CD4-positive, alpha-beta T cell treated with Interleukin-17A for 1 hour (primary cell): ENCODE data around the gene CNOT10.
"Not testable (repeated sequence)": the region's sequence is repeated elsewhere in the genome, so short reads cannot be mapped to it uniquely, and the experiment has no call there.

Source experiments
- DNase-seq: peaks from one replicate; pipeline ENCODE4 v3.0.0-alpha.2; 2020

The CNOT10 gene, protein sequence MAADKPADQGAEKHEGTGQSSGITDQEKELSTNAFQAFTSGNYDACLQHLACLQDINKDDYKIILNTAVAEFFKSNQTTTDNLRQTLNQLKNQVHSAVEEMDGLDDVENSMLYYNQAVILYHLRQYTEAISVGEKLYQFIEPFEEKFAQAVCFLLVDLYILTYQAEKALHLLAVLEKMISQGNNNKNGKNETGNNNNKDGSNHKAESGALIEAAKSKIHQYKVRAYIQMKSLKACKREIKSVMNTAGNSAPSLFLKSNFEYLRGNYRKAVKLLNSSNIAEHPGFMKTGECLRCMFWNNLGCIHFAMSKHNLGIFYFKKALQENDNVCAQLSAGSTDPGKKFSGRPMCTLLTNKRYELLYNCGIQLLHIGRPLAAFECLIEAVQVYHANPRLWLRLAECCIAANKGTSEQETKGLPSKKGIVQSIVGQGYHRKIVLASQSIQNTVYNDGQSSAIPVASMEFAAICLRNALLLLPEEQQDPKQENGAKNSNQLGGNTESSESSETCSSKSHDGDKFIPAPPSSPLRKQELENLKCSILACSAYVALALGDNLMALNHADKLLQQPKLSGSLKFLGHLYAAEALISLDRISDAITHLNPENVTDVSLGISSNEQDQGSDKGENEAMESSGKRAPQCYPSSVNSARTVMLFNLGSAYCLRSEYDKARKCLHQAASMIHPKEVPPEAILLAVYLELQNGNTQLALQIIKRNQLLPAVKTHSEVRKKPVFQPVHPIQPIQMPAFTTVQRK

DNA sequence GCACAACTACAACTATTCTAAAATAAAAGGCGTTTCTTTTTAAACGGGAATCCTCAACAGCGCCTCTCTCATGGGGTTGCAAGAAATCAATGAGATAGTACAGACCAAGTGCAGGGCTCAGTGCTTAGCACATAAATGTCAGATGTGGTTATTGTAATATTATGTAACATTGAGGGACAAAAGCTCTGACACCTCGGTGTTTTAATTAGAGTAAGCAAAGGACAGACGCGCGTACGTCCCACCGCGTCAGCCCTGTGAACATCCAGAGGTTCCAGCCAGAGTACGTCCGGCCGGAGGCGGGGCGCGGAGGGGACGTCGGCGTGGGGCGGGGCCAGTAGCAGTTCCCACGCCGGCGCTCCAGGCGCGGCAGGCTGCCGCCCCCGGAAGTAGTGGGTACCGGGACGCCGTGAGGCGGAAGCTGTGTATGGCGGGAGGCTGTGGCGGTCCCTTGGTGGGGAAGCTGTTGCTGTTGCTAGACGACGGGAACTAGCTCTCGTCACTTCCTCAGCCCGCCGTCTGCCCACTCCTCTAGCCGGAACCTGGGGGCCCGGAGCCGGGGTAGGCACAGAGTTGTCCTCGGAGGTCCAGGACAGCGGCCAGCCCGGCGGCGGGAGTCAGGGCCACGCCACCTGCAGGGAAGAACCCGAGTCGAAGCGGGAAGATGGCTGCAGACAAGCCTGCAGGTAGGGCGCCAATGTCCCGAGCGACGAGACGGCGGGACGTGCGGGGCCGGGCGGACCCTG, at the start of gene CNOT10:
TSS of gene CNOT10 (plus strand) at position 389 of the 743 bp plus-strand sequence. CDS start at position 662, 273 bp downstream.
- peak; percentile 97 for DNase-seq

DNA sequence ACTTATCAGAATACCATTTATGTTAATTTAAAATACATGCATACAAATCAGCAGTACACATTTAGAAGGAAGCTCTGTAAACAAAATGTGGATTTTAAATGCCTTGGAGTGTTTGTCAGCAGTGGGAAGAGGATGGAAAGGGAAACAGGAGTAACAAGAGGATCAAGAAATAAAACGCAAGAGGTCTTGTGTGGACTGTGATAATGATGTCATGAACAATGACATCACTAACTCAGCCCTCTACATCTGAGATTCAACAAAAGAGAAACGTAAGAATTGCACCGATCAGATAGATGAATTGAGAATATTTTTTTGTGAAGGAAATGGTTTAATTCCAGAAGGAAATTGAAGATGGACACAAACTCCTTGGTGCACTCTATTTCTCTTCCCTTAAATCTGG, 44.0 kb upstream of the CNOT10 start:
- no peak for DNase-seq

DNA sequence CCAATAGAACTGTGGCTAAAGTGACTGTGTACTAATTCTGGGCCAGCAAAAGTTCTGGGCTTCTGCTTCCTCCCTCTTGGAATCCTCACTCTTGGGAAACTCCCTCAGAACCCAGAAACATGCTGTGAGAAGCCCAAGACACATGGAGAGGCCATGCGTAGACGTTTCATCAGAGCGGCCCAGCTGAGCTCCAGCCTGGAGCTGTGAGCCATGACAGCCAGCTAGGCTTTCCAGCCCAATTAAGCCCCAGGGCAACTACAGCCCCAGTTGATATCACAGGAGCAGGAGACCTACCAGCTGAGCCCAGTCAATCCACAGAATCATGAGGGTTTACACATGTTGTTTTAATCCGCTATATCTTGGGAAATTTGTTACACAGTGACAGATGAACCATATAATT, 43.6 kb upstream of the CNOT10 start:
- DNase-seq, result no peak

DNA sequence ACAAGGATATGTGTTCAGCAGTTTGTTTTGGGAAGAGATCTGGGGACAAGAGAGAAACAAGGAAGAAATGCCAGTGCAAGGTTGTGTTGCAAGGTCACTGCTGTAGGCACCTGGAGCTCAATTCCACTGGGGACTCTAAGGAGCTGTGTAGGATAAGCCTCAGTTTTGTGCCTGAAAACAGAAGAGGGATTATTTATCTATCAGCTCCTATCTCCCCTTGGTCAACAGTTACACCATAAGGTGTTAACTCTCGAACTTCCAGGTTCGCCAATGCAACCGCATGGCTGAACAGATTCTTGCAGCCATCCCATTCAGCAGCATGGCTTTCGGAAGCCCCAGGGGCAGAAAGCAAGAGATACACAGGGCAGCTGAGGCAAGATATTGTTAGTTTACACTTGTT, 41.6 kb upstream of the CNOT10 start:
- no peak for DNase-seq

DNA sequence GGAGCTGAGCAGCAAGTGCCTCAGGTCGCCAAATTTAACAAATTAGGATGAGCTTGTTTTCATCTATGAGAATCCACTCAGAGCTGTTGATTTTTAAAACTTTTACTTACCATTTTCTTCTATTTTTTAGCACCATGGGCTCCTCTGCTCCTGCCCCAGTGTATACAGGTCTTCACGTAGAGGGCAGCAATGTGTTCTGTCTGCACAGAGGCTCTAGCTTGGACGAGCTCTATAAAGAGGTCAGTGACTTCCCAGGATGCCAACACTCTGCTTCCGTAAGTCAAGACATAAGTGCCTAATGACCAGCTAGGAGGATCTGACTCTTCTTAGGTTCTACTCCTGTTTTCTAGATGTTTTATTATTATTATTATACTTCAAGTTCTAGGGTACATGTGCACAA, 41.2 kb upstream of the CNOT10 start:
- no peak for DNase-seq

DNA sequence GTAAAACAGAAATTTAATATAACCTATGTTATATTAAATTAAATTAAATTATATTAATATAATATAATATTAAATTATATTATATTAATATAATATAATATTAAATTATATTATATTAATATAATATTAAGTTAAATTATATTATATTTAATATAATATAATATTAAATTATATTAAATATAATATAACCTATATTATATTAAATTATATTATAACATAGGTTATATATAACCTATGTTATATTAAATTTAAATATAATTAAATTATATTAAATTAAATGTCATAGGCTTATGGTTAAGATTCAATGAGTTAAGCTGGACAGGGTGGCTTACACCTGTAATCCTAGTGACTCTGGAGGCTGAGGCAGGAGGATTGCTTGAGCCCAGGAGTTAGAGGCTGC, 40.6 kb upstream of the CNOT10 start:
- DNase-seq, result no peak

DNA sequence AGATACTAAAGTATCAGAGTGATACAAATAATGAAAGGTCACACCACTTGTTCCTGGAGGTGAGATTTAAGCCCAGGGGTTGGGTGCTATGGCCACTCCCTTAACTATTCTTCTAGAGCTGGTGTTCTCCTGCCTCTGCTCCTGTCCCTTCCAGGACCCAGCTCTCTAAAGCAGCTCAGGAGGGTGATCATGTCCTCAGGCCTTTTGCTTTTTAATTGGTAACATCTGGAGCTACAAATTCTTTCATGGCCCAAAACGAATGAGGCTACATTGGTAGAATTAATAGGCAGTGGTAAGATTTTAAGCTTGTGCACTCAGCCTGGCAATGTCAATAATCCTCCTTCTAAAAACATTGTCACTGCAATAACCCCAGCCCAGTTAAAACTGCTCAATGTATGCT, 38.2 kb upstream of the CNOT10 start:
- no peak for DNase-seq

DNA sequence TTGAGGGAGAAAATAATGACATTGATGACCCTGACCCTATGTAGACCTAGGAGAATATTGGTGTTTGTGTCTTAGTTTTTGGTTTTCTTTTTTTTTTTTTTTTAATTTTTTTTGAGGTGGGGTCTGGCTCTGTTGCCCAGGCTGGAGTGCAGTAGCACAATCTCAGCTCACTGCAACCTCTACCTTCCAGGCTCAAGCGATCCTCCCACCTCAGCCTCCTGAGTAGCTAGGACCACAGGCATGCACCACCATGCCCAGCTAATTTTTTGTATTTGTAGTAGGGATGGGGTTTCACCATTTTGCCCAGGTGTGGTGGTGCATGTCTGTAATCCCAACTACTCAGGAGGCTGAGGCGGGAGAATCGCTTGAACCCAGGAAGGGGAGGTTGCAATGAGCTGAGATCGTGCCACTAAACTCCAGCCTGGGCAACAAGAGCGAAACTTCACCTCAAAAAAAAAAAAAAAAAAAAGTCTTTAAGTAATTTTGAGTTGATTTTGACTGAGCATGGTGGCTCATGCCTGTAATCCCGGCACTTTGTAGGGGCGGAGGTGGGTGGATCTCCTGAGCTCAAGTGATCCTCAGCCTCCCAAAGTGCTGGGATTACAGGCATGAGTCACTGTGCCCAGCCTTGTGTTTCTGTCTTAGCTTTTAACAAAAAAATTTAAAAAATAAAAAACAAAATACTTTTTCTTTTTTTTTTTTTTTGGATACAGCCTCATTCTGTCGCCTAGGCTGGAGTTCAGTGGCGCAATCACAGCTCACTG, 32.5 kb upstream of the CNOT10 start:
- DNase-seq, result not testable (repeated sequence)

DNA sequence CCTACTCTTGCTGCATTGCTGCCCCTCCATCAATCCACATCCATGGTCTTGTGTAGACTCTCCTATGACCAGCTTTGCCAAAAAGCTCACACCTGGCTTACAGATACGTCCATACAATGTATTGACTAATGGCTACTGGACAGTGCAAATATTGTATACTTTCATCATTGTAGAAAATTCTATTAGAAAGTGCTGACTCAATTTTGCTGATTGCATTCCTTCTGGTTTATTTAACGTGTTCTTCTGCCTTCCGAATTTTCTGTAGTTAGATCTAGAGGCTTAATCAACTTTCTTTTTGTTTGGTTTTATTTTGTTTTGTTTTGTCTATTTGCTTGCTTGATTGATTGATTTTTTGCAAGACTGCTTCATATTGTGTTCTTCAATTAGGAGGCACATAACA, 29.8 kb upstream of the CNOT10 start:
- no peak for DNase-seq

DNA sequence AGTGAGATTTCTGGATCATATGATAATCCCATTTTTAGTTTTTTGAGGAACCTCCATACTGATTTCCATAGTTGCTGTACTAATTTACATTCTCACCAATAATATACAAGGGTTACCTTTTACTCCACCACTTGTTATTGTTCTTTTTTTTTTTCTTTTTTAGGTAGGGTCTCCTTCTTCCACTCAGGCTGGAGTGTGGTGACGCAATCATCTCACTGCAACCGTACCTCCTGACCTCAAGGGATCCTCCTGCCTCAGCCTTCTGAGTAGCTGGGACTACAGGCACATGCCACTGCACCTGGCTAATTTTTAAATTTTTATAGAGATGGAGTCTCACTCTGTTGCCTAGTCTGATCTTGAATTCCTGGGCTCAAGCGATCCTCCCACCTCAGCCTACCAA, 24.4 kb upstream of the CNOT10 start:
- DNase-seq, result no peak

DNA sequence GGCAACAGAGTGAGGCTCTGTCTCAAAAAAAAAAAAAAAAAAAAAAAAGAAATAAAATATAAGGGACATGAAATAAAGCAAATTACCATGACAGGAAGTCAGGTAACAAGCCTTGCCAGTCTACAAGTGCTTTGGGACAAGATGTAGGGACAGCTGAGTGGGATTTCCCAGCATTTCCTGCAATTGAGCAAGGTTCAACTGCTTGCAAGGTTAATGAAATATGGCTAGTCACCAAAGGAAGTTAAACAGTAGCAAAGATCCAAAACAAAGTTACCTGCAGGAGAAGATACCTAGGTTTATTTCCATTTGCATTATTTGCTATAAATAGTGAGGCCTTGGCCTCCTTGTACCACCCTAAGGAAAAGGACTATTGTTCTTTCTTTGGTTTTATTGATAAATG, 22.3 kb upstream of the CNOT10 start:
- DNase-seq, result no peak

DNA sequence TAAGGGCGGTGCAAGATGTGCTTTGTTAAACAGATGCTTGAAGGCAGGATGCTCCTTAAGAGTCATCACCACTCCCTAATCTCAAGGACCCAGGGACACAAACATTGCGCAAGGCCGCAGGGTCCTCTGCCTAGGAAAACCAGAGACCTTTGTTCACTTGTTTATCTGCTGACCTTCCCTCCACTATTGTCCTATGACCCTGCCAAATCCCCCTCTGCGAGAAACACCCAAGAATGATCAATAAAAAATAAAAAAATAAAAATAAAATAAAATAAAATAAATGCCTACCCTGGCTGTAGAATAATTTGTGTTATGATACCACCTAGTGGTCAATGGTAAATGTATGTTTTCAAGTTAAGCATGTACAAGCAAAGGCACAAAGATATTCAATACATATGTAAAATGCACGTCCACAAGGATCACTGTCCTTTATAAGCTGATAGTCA, 20.3 kb upstream of the CNOT10 start:
- peak; percentile 63 for DNase-seq

DNA sequence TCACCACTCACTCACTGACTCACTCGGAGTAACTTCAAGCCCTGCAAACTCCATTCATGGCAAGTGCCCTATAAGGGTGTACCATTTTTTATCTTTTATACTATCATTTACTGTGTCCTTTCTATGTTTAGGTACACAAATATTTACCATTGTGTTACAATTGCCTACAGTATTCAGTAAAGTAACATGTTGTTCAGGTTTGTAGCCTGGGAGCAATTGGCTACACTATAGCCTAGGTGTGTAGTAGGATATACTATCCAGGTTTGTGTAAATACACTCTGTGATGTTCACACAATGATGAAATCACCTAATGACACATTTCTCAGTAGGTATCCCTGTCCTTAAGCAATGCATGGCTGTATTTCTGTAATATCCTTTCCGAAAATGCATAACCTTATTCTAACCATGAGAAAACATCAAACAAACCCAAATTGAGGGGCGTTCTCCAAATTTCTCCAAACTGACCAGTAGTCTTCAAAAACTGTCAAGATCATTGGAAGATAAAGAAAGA, 17.9 kb upstream of the CNOT10 start:
- DNase-seq, result no peak

DNA sequence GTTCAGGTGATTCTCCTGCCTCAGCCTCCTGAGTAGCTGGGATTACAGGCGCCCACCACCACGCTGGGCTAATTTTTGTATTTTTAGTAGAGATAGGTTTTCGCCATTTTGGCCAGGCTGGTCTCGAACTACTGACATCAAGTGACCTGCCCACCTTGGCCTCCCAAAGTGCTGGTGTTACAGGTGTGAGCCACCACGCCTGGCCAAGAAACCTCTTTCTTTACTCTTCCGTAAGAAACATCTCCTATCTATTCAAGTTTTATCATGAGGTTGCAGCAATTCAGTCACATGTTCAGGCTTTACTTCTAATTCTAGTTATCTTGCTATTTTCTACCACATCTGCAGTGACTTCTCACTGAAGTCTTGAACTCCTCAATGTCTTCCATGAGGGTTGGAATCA, 15.8 kb upstream of the CNOT10 start:
- not testable (repeated sequence) for DNase-seq

DNA sequence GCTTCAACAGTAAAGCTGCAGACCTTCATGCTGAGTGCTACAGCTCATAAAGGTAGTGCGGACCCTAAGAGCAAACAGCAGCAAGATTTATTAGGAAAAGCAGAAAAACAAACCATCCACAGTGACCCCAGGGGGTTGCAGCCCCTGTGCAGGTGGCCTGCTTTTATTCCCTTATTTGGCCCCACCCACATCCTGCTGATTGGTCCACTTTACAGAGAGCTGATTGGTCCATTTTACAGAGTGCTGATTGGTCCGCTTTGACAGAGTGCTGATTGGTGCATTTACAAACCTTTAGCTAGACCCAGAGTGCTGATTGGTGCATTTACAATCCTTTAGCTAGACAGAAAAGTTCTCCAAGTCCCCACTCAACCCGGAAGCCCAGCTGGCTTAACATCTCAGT, 11.3 kb upstream of the CNOT10 start:
- not testable (repeated sequence) for DNase-seq

DNA sequence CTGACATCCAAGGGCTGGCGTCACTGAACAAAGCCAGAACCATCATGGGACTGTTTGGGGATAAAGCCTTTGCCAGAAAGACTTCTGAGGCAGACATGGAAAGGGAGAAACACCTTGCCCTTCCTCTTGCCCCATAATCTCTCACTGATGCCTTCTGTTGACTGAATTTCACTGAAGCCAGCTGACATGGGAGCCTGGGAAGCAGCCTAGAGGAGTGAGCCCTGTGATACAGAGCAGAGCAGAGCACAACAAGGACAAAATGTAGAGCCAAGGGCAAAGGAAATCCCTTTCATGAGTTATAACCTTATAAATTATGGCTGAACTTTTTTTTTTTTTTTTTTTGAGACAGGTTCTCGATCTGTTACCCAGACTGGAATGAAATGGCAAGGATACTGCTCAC, 9.8 kb upstream of the CNOT10 start:
- no peak for DNase-seq

DNA sequence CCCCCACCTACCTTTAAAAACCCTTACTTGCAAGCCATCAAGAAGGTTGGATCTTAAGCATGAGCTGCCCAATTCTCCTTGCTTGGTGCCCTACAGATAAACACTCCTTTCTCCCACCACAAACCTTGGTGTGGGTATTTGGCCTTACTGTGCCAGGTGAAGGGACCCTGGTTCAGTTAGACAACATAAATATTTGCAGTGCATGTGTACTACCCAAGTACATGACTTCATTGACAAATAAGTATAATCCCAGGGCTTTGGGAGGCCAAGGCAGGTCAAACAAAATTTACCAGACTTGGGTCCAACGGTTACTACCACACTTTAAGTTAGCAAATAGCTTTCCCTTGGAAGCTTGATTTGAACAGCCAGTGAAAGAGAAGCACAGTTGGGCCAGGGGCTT, 9.3 kb upstream of the CNOT10 start:
- DNase-seq, result no peak

DNA sequence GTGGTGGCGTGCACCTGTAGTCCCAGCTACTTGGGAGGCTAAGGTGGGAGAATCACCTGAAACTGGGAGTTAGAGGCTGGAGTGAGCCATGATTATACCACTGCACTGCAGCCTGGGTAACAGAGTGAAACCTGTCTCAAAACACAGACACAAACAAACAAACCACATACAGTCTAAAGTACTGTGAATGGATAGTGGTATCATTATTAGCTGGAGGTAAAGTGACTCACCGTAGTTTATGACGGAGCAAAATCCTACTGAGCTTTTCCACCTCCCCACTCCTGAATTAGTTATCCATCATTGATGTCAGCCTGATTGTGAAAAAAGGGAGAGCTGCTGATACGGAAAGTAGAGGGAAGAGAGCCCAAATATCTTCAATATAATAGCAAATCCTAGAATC, 3.2 kb upstream of the CNOT10 start:
- DNase-seq, result no peak

DNA sequence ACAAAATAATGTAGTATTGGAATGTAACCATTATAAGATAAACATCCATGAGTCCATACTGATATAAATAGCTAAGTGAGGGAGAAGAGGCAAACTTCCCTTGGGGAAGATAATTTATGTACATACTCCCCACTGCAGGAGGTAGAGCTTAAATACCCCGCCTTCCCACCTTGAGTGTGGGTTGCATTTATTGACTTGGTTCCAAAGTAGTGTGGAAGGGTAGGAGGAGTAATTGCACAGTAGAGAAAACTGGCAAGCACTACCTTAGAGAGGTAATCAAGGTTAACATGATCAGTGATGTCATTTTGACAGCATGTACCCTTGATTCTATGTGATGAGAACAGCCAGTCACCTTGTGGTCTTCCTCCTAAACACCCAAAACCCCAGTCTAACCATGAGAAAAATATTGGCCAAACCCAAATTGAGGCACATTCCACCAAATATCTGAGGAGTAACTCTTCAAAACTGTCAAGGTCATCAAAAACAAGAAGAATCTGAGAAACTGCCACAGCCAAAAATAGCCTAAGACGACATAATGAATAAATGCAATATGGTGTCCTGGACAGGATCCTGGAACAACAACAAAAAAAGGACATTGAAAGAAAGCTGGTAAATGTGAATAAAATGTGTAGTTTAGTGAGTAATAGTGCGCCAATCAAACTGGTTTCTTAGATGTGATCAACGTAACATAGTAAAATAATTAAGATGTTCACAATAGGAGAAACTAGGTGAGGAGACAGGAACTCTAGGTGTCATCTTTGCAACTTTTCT, 774 bp upstream of the CNOT10 start:
- peak; percentile 28 for DNase-seq

DNA sequence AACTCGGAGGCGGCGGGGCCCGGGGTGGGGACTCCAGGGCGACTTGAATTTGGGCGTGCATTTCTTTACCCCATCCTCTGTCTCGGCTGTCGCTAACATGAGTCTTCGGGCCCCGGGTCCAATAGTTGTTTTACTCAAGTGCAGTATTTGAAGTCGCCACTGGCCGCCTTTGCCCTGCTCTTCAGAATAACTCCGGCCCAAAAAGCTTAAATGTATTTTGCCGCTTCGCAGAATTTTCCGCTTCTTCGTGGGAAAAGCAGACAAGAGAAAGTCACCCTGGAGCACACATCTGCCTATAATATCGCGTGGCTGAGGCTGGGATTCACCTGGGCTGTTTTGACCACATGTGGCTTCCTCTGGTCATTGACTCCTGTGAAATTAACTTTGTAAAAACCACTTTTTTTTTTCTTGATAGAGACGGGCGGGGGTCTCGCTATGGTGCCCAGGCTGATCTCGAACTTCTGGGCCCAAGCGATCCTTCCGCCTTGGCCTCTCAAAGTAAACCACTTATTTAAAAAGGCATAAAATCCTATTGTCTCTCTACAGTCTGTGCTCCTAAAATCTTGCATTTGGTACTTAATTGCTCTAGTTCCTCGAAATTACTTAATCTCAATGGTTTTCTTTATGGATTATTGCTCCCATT, 676 bp downstream of the CNOT10 start:
- DNase-seq, result no peak

DNA sequence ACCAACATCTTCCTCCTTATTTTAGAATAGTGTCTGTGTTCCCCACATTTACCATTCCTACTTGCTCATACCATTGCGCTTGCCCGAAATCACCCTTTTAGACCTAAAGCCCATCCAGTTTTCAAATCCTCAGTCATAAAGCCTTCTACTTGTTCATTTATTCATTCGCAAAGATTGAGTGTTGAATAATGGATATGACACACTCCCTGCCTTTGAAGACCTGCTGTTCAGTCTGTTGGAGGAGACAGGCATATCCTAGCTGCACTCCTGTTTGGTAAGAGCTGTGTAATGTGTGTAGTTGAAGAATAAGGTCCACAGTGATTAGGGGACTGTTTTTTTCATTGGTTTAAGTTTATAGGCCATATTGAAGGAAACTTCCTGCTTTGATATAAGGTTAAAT, 1.7 kb downstream of the CNOT10 start:
- DNase-seq, result no peak
